HG03095 (cell line): ENCODE results near the gene NKX6-1.

ENCODE experiments used
- ATAC-seq: cut with Tn5 transposase; IDR thresholded peaks from one replicate; pipeline ENCODE4 v1.9.1; 2021; ENCODE audit warnings: moderate library complexity; ENCODE audit not compliant: unreplicated experiment

The NKX6-1 gene

GRCh38 chr4:84479663-84480062 is 19.4 kb downstream of the NKX6-1 start:
- no peak for ATAC-seq

- ATAC-seq, result no peak
These were observed 21.4 kb downstream of the NKX6-1 start for GRCh38 chr4:84477738-84478137.

- ATAC-seq, result no peak
These were observed 25.0 kb downstream of the NKX6-1 start for GRCh38 chr4:84474107-84474506.

DNA sequence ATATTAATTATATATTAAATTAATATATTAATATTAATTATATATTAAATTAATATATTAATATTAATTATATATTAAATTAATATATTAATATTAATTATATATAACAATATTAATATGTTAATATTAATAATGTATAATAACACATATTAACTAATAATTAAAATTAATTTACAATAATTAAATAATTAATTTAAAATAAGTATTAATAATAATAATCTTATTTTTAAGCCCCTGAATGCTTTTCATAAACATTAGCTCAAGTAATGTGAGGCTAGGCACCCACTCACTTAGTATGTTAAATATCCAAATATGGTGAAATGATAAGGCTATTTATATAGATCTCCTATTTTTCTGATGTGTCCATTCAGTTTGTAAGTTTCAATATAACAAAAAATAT is 26.9 kb downstream of the NKX6-1 start:
- ATAC-seq, result no peak

- ATAC-seq, result no peak
These were observed 28.8 kb downstream of the NKX6-1 start for GRCh38 chr4:84470204-84470785.

DNA sequence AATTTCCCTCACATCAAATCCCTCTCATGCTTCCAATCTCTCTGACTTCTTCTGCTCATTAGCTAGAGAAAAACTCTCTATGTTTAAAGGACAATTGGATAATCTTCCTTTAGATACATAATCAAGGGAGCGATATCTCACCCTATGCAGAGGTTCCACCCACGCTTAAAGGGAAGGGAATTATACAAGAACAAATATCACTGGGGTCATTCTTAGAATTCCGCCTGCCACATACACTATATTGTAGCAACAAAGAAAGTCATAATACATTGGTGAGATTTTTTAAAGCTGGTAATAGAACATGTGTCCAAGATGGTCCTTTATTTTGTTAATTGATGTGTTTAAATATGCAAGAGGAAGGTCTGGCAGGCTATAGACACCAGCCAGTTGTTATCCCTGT is 31.5 kb downstream of the NKX6-1 start:
- ATAC-seq, result no peak

DNA sequence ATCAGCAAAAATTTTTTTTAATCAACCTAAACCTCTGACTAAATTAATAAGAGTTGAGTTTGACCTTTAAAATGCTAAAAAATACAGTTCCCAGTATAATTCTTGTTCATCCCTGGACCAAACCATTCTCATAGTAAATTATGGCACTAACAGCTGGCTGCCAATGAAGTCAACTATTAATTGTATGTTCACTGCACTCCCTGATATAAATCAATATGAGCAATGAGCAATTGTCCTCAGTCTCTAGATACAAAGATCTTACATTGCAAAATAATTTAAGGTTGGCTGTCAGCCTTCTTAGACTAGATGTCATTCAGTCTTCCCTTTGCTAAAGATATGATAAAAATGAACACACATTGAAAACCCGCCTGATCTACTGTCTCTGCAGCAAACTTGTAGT is 39.3 kb downstream of the NKX6-1 start:
- no peak for ATAC-seq

DNA sequence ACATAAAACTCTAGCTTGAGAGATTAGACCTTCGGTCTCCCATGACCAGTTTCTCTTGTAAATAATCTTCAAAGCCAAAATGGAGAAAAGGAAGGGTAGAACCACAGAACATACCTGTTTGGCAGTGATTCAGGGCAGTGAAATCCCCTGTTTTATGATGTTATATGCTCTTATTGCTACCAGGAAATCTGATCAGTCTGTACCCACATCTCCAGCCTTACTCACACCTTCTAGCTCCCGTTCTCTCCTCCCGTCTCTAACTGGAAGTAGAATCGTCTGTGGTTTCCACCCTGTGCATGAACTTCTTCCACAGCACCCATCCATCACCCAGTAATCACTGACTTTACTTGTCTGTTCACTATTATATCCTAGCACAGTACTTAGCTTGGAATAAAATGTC is 42.9 kb downstream of the NKX6-1 start:
- no peak for ATAC-seq

DNA sequence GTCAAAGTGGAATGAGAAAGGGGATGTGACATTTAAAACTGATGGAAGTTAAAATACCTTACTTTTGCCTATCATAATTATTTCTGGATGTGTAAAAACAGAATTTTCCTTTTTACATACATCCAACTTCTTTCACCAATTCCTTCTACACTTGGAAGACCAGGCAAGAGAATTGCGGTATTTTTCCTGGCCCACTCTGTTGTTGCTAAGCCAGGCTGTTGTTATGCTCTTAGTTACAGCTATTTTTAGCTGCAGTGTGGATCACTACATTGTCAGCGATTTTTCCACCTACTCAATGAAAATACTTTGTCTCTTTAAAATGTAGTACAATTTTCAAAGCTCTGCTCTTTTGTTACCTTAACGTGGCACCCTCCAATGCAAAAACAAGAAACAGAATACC is 43.4 kb downstream of the NKX6-1 start:
- ATAC-seq, result no peak

- ATAC-seq, result no peak
These were observed 47.5 kb downstream of the NKX6-1 start for GRCh38 chr4:84451546-84451945.

- no peak for ATAC-seq
These were observed 55.6 kb downstream of the NKX6-1 start for GRCh38 chr4:84443523-84443922.

GRCh38 chr4:84442778-84443177 is 56.3 kb downstream of the NKX6-1 start:
- ATAC-seq, result no peak
